ENCODE data around the gene TSPAN32.

GRCh38 chr11:2312232-2313042, 10.6 kb downstream of the TSPAN32 start:
- TF ChIP-seq TAF1 (IDR thresholded peaks at IDR 0.05; ENCODE audit: low read depth, low read length) (no peak), POLR2A (IDR thresholded peaks at IDR 0.05; ENCODE audit: low read depth, low read length) (no peak), SPI1 (IDR thresholded peaks at IDR 0.05; ENCODE audit: low read depth, low read length) (no peak), POLR2AphosphoS5 (IDR thresholded peaks at IDR 0.05; ENCODE audit: low read depth, low read length) (no peak)
